WTC11 (cell line): ENCODE results near the gene SETDB1. TPM values are rescaled to one million over a fixed set of nuclear protein-coding genes. Genes with fewer than 3 reads are reported as not detected.

ENCODE experiments used
- ATAC-seq: fragments of 200-7000 bp; cut with Tn5 transposase; 2 replicates; pipeline ENCODE4 v1.10.0; 2021; ENCODE audit warnings: mild to moderate bottlenecking, moderate library complexity
- CTCF ChIA-PET: fragments of 300-600 bp; sonication (Branson Sonifier 250); formaldehyde crosslinking; loops from one replicate; lab custom pipeline; 2021; ENCODE audit warnings: antibody characterized with exemption; lab: Charles Lee
- POLR2A ChIA-PET: fragments of 350-600 bp; sonication (Branson Sonifier 250); formaldehyde crosslinking; loops from one replicate; lab custom pipeline; 2021; ENCODE audit warnings: antibody characterized with exemption; lab: Charles Lee
- DNase-seq: peaks from one replicate; pipeline ENCODE4 v3.0.0; 2021; ENCODE audit warnings: low spot score
- H3K27ac Mint-ChIP-seq: 2 replicates; pipeline ENCODE4 v1.8.0; 2021; ENCODE audit warnings: mixed read lengths
- H3K27me3 Mint-ChIP-seq: 2 replicates; pipeline ENCODE4 v1.8.0; 2021; ENCODE audit warnings: low read depth, mild to moderate bottlenecking, moderate library complexity, mixed read lengths
- H3K36me3 Mint-ChIP-seq: 2 replicates; pipeline ENCODE4 v1.8.0; 2021; ENCODE audit warnings: mixed read lengths
- H3K4me1 Mint-ChIP-seq: 2 replicates; pipeline ENCODE4 v1.8.0; 2022; ENCODE audit warnings: mixed read lengths
- H3K4me3 Mint-ChIP-seq: 2 replicates; pipeline ENCODE4 v1.8.0; 2021; ENCODE audit warnings: mild to moderate bottlenecking, moderate library complexity, mixed read lengths
- H3K9me3 Mint-ChIP-seq: 2 replicates; pipeline ENCODE4 v1.8.0; 2021; ENCODE audit warnings: mixed read lengths
- FOXJ3 ChIP-seq: sonication (generic); formaldehyde crosslinking; IDR thresholded peaks from 2 replicates; pipeline ENCODE4 v1.9.0; 2021; ENCODE audit warnings: missing genetic modification reagents, mild to moderate bottlenecking, borderline replicate concordance
- FOXK1 ChIP-seq: sonication (generic); formaldehyde crosslinking; IDR thresholded peaks from 2 replicates; pipeline ENCODE4 v1.8.0; 2022; ENCODE audit warnings: mild to moderate bottlenecking, moderate library complexity, missing genetic modification reagents
- JUN ChIP-seq: sonication (generic); formaldehyde crosslinking; IDR thresholded peaks from 2 replicates; pipeline ENCODE4 v1.8.0; 2023; ENCODE audit warnings: mild to moderate bottlenecking, missing genetic modification reagents
- MAX ChIP-seq: sonication (generic); formaldehyde crosslinking; IDR thresholded peaks from 2 replicates; pipeline ENCODE4 v1.8.0; 2022; ENCODE audit warnings: mild to moderate bottlenecking, missing genetic modification reagents
- MXD4 ChIP-seq: fragments of 250-450 bp; sonication (Bioruptor Pico); IDR thresholded peaks from 2 replicates; pipeline ENCODE4 v1.8.0; 2021; ENCODE audit warnings: mild to moderate bottlenecking, moderate library complexity, borderline replicate concordance
- NR3C1 ChIP-seq: sonication (generic); formaldehyde crosslinking; conservative IDR thresholded peaks from 2 replicates; pipeline ENCODE4 v1.8.1; 2023; ENCODE audit warnings: low read depth, mild to moderate bottlenecking, missing genetic modification reagents
- SP1 ChIP-seq: sonication (generic); formaldehyde crosslinking; conservative IDR thresholded peaks from 2 replicates; pipeline ENCODE4 v1.8.1; 2022; ENCODE audit warnings: missing genetic modification reagents
- TP53 ChIP-seq: sonication (generic); formaldehyde crosslinking; IDR thresholded peaks from 2 replicates; pipeline ENCODE4 v1.8.1; 2023; ENCODE audit warnings: mild to moderate bottlenecking, missing genetic modification reagents
- ZMAT4 ChIP-seq: fragments of 250-450 bp; sonication (Bioruptor Pico); IDR thresholded peaks from 2 replicates; pipeline ENCODE4 v1.9.0; 2021; ENCODE audit warnings: mild to moderate bottlenecking
- ZNF219 ChIP-seq: sonication (generic); formaldehyde crosslinking; IDR thresholded peaks from 2 replicates; pipeline ENCODE4 v1.8.0; 2023; ENCODE audit warnings: missing genetic modification reagents, mild to moderate bottlenecking, borderline replicate concordance
- ZNF232 ChIP-seq: sonication (generic); formaldehyde crosslinking; IDR thresholded peaks from 2 replicates; pipeline ENCODE4 v1.8.0; 2022; ENCODE audit warnings: mild to moderate bottlenecking, missing genetic modification reagents
- ZNF263 ChIP-seq: sonication (generic); formaldehyde crosslinking; IDR thresholded peaks from 2 replicates; pipeline ENCODE4 v1.8.1; 2022; ENCODE audit warnings: low read depth, mild to moderate bottlenecking, moderate library complexity, missing genetic modification reagents
- total RNA-seq: library from RNA; stranded (reverse); gene quantifications from 3 replicates; pipeline ENCODE4 v1.2.3, GENCODE V29; 2021
- TF ChIP-seq, protein P1 (sequence below): sonication (generic); formaldehyde crosslinking; IDR thresholded peaks from 2 replicates; pipeline ENCODE4 v1.8.0; 2023; ENCODE audit warnings: missing genetic modification reagents, mild to moderate bottlenecking, borderline replicate concordance
- TF ChIP-seq, protein P2 (sequence below): fragments of 200-600 bp; IDR thresholded peaks from 2 replicates; pipeline ENCODE4 v1.8.0; 2022; ENCODE audit warnings: antibody characterized with exemption
- TF ChIP-seq, protein P3 (sequence below): fragments of 250-450 bp; sonication (Bioruptor Pico); IDR thresholded peaks from 2 replicates; pipeline ENCODE4 v2.1.2; 2022; ENCODE audit warnings: mild to moderate bottlenecking, moderate library complexity

The SETDB1 gene
- total RNA-seq, 1 experiment from 2014 or later: 53.1 TPM

- TF ChIP-seq FOXK1 (CRISPR knock-in tag) (no peak), JUN (CRISPR knock-in tag) (no peak), ZNF263 (CRISPR knock-in tag) (no peak), ZMAT4 (CRISPR knock-in tag) (no peak), TP53 (no peak), ZNF219 (CRISPR knock-in tag) (no peak), NR3C1 (CRISPR knock-in tag) (no peak), FOXJ3 (CRISPR knock-in tag) (no peak)
- TF ChIP-seq, protein P1, sequence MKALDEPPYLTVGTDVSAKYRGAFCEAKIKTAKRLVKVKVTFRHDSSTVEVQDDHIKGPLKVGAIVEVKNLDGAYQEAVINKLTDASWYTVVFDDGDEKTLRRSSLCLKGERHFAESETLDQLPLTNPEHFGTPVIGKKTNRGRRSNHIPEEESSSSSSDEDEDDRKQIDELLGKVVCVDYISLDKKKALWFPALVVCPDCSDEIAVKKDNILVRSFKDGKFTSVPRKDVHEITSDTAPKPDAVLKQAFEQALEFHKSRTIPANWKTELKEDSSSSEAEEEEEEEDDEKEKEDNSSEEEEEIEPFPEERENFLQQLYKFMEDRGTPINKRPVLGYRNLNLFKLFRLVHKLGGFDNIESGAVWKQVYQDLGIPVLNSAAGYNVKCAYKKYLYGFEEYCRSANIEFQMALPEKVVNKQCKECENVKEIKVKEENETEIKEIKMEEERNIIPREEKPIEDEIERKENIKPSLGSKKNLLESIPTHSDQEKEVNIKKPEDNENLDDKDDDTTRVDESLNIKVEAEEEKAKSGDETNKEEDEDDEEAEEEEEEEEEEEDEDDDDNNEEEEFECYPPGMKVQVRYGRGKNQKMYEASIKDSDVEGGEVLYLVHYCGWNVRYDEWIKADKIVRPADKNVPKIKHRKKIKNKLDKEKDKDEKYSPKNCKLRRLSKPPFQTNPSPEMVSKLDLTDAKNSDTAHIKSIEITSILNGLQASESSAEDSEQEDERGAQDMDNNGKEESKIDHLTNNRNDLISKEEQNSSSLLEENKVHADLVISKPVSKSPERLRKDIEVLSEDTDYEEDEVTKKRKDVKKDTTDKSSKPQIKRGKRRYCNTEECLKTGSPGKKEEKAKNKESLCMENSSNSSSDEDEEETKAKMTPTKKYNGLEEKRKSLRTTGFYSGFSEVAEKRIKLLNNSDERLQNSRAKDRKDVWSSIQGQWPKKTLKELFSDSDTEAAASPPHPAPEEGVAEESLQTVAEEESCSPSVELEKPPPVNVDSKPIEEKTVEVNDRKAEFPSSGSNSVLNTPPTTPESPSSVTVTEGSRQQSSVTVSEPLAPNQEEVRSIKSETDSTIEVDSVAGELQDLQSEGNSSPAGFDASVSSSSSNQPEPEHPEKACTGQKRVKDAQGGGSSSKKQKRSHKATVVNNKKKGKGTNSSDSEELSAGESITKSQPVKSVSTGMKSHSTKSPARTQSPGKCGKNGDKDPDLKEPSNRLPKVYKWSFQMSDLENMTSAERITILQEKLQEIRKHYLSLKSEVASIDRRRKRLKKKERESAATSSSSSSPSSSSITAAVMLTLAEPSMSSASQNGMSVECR (CRISPR knock-in tag): no peak
Measured at GRCh38 chr1:150917387-150917786, 8.8 kb upstream of the SETDB1 start (continued).

GRCh38 chr1:150922519-150922975, 3.6 kb upstream of the SETDB1 start:
- Mint-ChIP-seq H3K4me3 (no peak overlapping the region), H3K9me3 (no peaks in the 10 kb centered on the region), H3K36me3 (peaks cover 4% of the 10 kb centered on the region), H3K27ac (peak overlapping the region; percentile 94), H3K27me3 (no peaks in the 10 kb centered on the region; the same call in 1 of the 2 replicates), H3K4me1 (peaks cover 13% of the 10 kb centered on the region)
- CTCF ChIA-PET: interaction anchor here (0.5 to 1.9 kb wide), 23 partner anchors 10 to 385 kb away, joined by 3 to 16 read pairs (median 4); partner anchors contain the start of genes ARNT, C1orf56 and GOLPH3L
- TF ChIP-seq MXD4 (CRISPR knock-in tag): no peak
- TF ChIP-seq, protein P2, sequence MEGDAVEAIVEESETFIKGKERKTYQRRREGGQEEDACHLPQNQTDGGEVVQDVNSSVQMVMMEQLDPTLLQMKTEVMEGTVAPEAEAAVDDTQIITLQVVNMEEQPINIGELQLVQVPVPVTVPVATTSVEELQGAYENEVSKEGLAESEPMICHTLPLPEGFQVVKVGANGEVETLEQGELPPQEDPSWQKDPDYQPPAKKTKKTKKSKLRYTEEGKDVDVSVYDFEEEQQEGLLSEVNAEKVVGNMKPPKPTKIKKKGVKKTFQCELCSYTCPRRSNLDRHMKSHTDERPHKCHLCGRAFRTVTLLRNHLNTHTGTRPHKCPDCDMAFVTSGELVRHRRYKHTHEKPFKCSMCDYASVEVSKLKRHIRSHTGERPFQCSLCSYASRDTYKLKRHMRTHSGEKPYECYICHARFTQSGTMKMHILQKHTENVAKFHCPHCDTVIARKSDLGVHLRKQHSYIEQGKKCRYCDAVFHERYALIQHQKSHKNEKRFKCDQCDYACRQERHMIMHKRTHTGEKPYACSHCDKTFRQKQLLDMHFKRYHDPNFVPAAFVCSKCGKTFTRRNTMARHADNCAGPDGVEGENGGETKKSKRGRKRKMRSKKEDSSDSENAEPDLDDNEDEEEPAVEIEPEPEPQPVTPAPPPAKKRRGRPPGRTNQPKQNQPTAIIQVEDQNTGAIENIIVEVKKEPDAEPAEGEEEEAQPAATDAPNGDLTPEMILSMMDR: peak; percentile 53
- TF ChIP-seq SP1: no peak
- no peak for TF ChIP-seq ZNF232 (CRISPR knock-in tag)
- DNase-seq (peak; percentile 71), ATAC-seq (peak; percentile 18)
- POLR2A ChIA-PET: interaction anchor here (0.6 kb wide), 1 partner anchor 234 kb away, joined by 3 read pairs; no protein-coding TSS in a partner anchor

DNA sequence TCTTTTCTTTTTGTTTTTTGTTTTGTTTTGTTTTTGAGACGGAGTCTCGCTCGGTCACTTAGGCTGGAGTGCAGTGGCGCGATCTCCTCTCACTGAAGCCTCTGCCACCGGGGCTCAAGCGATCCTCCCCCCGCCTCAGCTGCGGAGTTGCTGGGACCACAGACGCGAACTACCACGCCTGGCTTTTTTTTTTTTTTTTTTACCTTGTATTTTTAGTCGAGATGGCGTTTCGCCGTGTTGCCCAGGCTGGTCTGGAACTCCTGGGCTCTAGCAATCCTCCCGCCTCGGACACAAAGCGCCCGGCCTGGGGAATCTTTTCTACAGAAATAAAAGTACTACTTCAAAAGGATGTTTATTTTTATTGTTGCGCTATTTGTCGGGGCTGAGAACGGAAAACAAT, 1.1 kb upstream of the SETDB1 start:
- Mint-ChIP-seq H3K9me3 (0 out of 2 replicates have a peak, but pooled peaks cover 3% of the 10 kb centered on the region), H3K27me3 (no peaks in the 10 kb centered on the region; the same call in 1 of the 2 replicates), H3K4me1 (peaks cover 13% of the 10 kb centered on the region)
- POLR2A ChIA-PET: interaction anchor here (0.6 kb wide), 1 partner anchor 53 kb away, joined by 3 read pairs; no protein-coding TSS in a partner anchor
- ATAC-seq (no peak), DNase-seq (peak; percentile 16)
- TF ChIP-seq MAX (CRISPR knock-in tag): no peak
- TF ChIP-seq, protein P3, sequence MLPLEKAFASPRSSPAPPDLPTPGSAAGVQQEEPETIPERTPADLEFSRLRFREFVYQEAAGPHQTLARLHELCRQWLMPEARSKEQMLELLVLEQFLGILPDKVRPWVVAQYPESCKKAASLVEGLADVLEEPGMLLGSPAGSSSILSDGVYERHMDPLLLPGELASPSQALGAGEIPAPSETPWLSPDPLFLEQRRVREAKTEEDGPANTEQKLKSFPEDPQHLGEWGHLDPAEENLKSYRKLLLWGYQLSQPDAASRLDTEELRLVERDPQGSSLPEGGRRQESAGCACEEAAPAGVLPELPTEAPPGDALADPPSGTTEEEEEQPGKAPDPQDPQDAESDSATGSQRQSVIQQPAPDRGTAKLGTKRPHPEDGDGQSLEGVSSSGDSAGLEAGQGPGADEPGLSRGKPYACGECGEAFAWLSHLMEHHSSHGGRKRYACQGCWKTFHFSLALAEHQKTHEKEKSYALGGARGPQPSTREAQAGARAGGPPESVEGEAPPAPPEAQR (CRISPR knock-in tag): no peak
- TF ChIP-seq, all 79 proteins: peak for 0
- Mint-ChIP-seq H3K36me3 (peaks cover 26% of the 10 kb centered on the region), H3K4me3 (peak overlapping the region; percentile 92), H3K27ac (no peak overlapping the region)
- CTCF ChIA-PET: interaction anchor here (0.5 to 1.2 kb wide), 2 partner anchors 12 to 444 kb away, joined by 3 read pairs; no protein-coding TSS in a partner anchor
